ENCODE measurements around the gene PLCD4. TPM values are rescaled to one million over a fixed set of nuclear protein-coding genes. Genes with fewer than 3 reads are reported as not detected.

PLCD4 gene
- total RNA-seq, 1 experiment from 2014 or later: 0.42 TPM

DNA sequence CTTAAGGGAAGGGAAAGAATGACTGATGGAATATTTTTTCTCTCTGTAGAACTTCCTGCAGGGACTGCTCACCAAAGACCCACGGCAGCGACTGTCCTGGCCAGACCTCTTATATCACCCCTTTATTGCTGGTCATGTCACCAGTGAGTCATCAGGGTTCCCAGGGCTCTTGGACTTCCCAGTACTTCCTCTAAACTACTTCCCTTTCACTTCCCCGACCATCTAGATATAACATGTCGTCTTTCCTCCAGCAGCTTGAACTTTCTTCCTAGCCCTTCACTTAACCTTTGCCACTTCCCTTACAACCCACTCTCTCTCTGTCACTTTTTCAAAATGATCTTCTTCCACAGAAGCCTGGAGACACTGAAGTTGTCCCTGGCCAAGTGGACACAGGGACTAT, 71.4 kb downstream of the PLCD4 start:
- H2BK5ac ChIP-seq (ENCODE audit: insufficient read length, low read length): no peak overlapping the region
- peaks cover 6 to 41% (median 20%) of the 10 kb centered on the region in 3 experiments; a peak in 6 of 7 replicates for H3K36me3 Mint-ChIP-seq (ENCODE audit: insufficient read depth in 1 of 3, low read depth in 3 of 3)
- no peak overlapping the region for H3T11ph ChIP-seq (ENCODE audit: low read length)
- H3K18ac ChIP-seq (ENCODE audit: insufficient read length, low read depth, low read length): no peak overlapping the region
- H3K79me2 ChIP-seq (ENCODE audit: insufficient read depth, low read length): no peaks in the 10 kb centered on the region
- H3K4me2 ChIP-seq (ENCODE audit: insufficient read depth, insufficient read length, low read length): no peak overlapping the region
- H3K27ac ChIP-seq (ENCODE audit: insufficient read length, low read depth, low read length): no peak overlapping the region
- no peak overlapping the region for H2BK15ac ChIP-seq (ENCODE audit: low read depth, low read length)
- H4K5ac ChIP-seq (ENCODE audit: insufficient read length, low read depth, low read length): no peak overlapping the region
- H3K9ac ChIP-seq (ENCODE audit: extremely low read depth, insufficient read length, low read length): no peak overlapping the region
- no peak overlapping the region for H4K8ac ChIP-seq (replicated peaks; ENCODE audit: insufficient read length, low read depth, low read length)
- H2AK5ac ChIP-seq (ENCODE audit: insufficient read length, low read length): no peak overlapping the region
- H4K91ac ChIP-seq (ENCODE audit: insufficient read length, low read depth, low read length): no peak overlapping the region
- H3K27me3 ChIP-seq (ENCODE audit: insufficient read depth, low read length): no peaks in the 10 kb centered on the region
- no peaks in the 10 kb centered on the region for H3K4me1 ChIP-seq (ENCODE audit: insufficient read depth, low read length)
- no peaks in the 10 kb centered on the region for H3K9me3 ChIP-seq (ENCODE audit: control insufficient read depth, low read depth, low read length)
- H3K4ac ChIP-seq (ENCODE audit: low read depth, low read length): no peak overlapping the region
- H2BK120ac ChIP-seq (ENCODE audit: low read depth, low read length, poor library complexity, severe bottlenecking): no peak overlapping the region
- H3K56ac ChIP-seq (ENCODE audit: insufficient read length, low read depth, low read length): no peak overlapping the region
- no peaks in the 10 kb centered on the region for H4K20me1 ChIP-seq (ENCODE audit: control insufficient read depth, insufficient read depth, insufficient read length)
- no peak overlapping the region for H3K4me3 Mint-ChIP-seq
- WGBS (ENCODE audit: extremely low coverage, insufficient read length, low lambda C conversion rate): no CpG with 5 or more reads among the region's 4 CpGs
- H3K4me1 Mint-ChIP-seq: no peaks in the 10 kb centered on the region
- no peak overlapping the region for H2BK20ac ChIP-seq (ENCODE audit: low read depth, low read length, poor library complexity, severe bottlenecking)
- H3K79me1 ChIP-seq (ENCODE audit: insufficient read depth, low read depth, low read length, poor library complexity, severe bottlenecking): no peaks in the 10 kb centered on the region
- no peak overlapping the region for H2AFZ ChIP-seq (ENCODE audit: low read length)
- H3K27me3 Mint-ChIP-seq (ENCODE audit: low read depth): no peaks in the 10 kb centered on the region
- DNase-seq: no peak
- no peak overlapping the region; a peak in 1 of 7 replicates for H3K27ac Mint-ChIP-seq
- H3K23ac ChIP-seq (ENCODE audit: insufficient read length, low read depth, low read length): no peak overlapping the region
- no peak overlapping the region for H3K14ac ChIP-seq (ENCODE audit: insufficient read depth, low read length)
- no peaks in the 10 kb centered on the region for H3K23me2 ChIP-seq (ENCODE audit: insufficient read length, low read depth, low read length, poor library complexity, severe bottlenecking)
- no peak overlapping the region for H2BK12ac ChIP-seq (ENCODE audit: insufficient read length, low read depth, low read length)
- H3K9me3 Mint-ChIP-seq: no peaks in the 10 kb centered on the region
- TF ChIP-seq, protein P1, sequence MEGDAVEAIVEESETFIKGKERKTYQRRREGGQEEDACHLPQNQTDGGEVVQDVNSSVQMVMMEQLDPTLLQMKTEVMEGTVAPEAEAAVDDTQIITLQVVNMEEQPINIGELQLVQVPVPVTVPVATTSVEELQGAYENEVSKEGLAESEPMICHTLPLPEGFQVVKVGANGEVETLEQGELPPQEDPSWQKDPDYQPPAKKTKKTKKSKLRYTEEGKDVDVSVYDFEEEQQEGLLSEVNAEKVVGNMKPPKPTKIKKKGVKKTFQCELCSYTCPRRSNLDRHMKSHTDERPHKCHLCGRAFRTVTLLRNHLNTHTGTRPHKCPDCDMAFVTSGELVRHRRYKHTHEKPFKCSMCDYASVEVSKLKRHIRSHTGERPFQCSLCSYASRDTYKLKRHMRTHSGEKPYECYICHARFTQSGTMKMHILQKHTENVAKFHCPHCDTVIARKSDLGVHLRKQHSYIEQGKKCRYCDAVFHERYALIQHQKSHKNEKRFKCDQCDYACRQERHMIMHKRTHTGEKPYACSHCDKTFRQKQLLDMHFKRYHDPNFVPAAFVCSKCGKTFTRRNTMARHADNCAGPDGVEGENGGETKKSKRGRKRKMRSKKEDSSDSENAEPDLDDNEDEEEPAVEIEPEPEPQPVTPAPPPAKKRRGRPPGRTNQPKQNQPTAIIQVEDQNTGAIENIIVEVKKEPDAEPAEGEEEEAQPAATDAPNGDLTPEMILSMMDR (conservative IDR thresholded peaks at IDR 0.05): no peak
